Measurements from ENCODE around the gene ATP4A. TPM values are rescaled to one million over a fixed set of nuclear protein-coding genes. Genes with fewer than 3 reads are reported as not detected.

The ATP4A gene
- total RNA-seq, 1 experiment from 2014 or later, result not detected

- H3K36me3 Mint-ChIP-seq (ENCODE audit: insufficient read depth, unreplicated experiment), result peaks cover 12% of the 10 kb centered on the region
- peak overlapping the region; percentile 74 for H3K4me3 Mint-ChIP-seq (ENCODE audit: unreplicated experiment)
- intact Hi-C loops (cut with micrococcal nuclease), result loop anchor here (1.0 to 2.0 kb wide), 3 partner anchors 35 to 207 kb away; partner anchors contain the start of gene TMEM147
- ChIA-PET CTCF (interaction anchor here (0.6 to 8.6 kb wide), 21 partner anchors 8 to 165 kb away, joined by 3 to 108 read pairs (median 4); no protein-coding TSS in a partner anchor), POLR2A (interaction anchor here (0.6 to 1.3 kb wide), 11 partner anchors 9 to 321 kb away, joined by 3 to 4 read pairs (median 4); partner anchors contain the start of genes COX6B1, PSENEN and U2AF1L4)
- DNase-seq (ENCODE audit: unreplicated experiment), result peak; percentile 88
- H3K9me3 Mint-ChIP-seq (ENCODE audit: unreplicated experiment), result no peaks in the 10 kb centered on the region
- H3K27me3 Mint-ChIP-seq (ENCODE audit: insufficient read depth, unreplicated experiment), result no peaks in the 10 kb centered on the region
- TSS peak; percentile 69 for BruUV-seq (replicated peaks)
- peak overlapping the region; percentile 75 for H3K27ac Mint-ChIP-seq (ENCODE audit: low read depth, unreplicated experiment)
- TF ChIP-seq, protein P1, sequence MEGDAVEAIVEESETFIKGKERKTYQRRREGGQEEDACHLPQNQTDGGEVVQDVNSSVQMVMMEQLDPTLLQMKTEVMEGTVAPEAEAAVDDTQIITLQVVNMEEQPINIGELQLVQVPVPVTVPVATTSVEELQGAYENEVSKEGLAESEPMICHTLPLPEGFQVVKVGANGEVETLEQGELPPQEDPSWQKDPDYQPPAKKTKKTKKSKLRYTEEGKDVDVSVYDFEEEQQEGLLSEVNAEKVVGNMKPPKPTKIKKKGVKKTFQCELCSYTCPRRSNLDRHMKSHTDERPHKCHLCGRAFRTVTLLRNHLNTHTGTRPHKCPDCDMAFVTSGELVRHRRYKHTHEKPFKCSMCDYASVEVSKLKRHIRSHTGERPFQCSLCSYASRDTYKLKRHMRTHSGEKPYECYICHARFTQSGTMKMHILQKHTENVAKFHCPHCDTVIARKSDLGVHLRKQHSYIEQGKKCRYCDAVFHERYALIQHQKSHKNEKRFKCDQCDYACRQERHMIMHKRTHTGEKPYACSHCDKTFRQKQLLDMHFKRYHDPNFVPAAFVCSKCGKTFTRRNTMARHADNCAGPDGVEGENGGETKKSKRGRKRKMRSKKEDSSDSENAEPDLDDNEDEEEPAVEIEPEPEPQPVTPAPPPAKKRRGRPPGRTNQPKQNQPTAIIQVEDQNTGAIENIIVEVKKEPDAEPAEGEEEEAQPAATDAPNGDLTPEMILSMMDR (IDR thresholded peaks at IDR 0.05; ENCODE audit: unreplicated experiment), result peak; percentile 93
- peaks cover 15% of the 10 kb centered on the region for H3K4me1 Mint-ChIP-seq (ENCODE audit: insufficient read depth, unreplicated experiment)
These were observed 53.4 kb downstream of the ATP4A start for GRCh38 chr19:35509861-35510625.

DNA sequence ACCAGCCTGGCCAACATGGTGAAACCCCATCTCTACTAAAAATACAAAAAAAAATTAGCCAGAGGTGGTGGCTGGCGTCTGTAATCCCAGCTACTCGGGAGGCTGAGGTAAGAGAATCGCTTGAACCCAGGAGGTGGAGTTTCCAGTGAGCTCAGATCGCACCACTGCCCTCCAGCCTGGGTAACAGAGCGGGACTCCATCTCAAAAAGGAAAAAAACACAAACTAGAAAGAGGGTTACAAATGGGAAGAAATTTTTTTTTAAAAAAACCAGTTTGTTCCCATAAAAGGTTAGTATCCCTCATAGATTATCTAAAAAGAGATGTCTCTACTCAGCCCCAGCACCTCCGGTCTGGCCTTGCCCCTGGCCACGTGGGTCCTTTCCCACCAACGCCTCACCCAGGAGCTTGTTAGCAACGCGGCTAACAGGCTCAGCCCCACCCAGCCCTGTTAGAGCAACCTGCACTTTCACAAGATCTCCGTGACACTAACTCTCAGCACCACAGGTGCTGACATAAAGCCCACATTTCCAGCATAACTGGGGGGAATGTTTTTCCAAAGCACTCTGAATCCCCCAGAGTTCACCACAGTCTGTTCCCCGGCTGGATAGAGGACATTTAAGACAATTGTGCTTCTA lies 54.3 kb downstream of the ATP4A start:
- intact Hi-C loops (cut with micrococcal nuclease), result loop anchor here (1.0 kb wide), 1 partner anchor 36 kb away; the partner anchor contains the start of gene TMEM147
- TF ChIP-seq, protein P1 (IDR thresholded peaks at IDR 0.05; ENCODE audit: unreplicated experiment), result no peak
- H3K27ac Mint-ChIP-seq (ENCODE audit: low read depth, unreplicated experiment), result peak overlapping the region; percentile 75
- BruUV-seq (replicated peaks), result no TSS peak
- H3K9me3 Mint-ChIP-seq (ENCODE audit: unreplicated experiment), result no peaks in the 10 kb centered on the region
- peak overlapping the region; percentile 74 for H3K4me3 Mint-ChIP-seq (ENCODE audit: unreplicated experiment)
- peak; percentile 79 for DNase-seq (ENCODE audit: unreplicated experiment)
- peaks cover 18% of the 10 kb centered on the region for H3K36me3 Mint-ChIP-seq (ENCODE audit: insufficient read depth, unreplicated experiment)
- ChIA-PET POLR2A (interaction anchor here (0.6 to 1.3 kb wide), 12 partner anchors 11 to 1141 kb away, joined by 3 to 5 read pairs (median 4); partner anchors contain the start of genes COX6B1, PSENEN and U2AF1L4), CTCF (interaction anchor here (0.5 to 8.6 kb wide), 9 partner anchors 11 to 166 kb away, joined by 3 to 108 read pairs (median 4); no protein-coding TSS in a partner anchor)
- no peaks in the 10 kb centered on the region for H3K27me3 Mint-ChIP-seq (ENCODE audit: insufficient read depth, unreplicated experiment)
- H3K4me1 Mint-ChIP-seq (ENCODE audit: insufficient read depth, unreplicated experiment), result peaks cover 15% of the 10 kb centered on the region

GRCh38 chr19:35508129-35508528 lies 55.3 kb downstream of the ATP4A start:
- H3K4me1 Mint-ChIP-seq (ENCODE audit: insufficient read depth, unreplicated experiment), result peaks cover 5% of the 10 kb centered on the region
- intact Hi-C loops (cut with micrococcal nuclease), result no loop called here
- BruUV-seq (replicated peaks), result no TSS peak
- CTCF ChIA-PET, result interaction anchor here (0.6 to 8.6 kb wide), 7 partner anchors 13 to 393 kb away, joined by 3 to 108 read pairs (median 4); no protein-coding TSS in a partner anchor
- POLR2A ChIA-PET, result interaction anchor here (1.3 kb wide), 1 partner anchor 13 kb away, joined by 4 read pairs; no protein-coding TSS in a partner anchor
- DNase-seq (ENCODE audit: unreplicated experiment), result no peak
- no peak overlapping the region for H3K4me3 Mint-ChIP-seq (ENCODE audit: unreplicated experiment)
- peaks cover 19% of the 10 kb centered on the region for H3K36me3 Mint-ChIP-seq (ENCODE audit: insufficient read depth, unreplicated experiment)
- no peaks in the 10 kb centered on the region for H3K9me3 Mint-ChIP-seq (ENCODE audit: unreplicated experiment)
- H3K27me3 Mint-ChIP-seq (ENCODE audit: insufficient read depth, unreplicated experiment), result no peaks in the 10 kb centered on the region
- H3K27ac Mint-ChIP-seq (ENCODE audit: low read depth, unreplicated experiment), result no peak overlapping the region
- TF ChIP-seq, protein P1 (IDR thresholded peaks at IDR 0.05; ENCODE audit: unreplicated experiment), result no peak

GRCh38 chr19:35507561-35507960 lies 55.9 kb downstream of the ATP4A start:
- Mint-ChIP-seq H3K36me3 (ENCODE audit: insufficient read depth, unreplicated experiment) (peaks cover 19% of the 10 kb centered on the region), H3K4me1 (ENCODE audit: insufficient read depth, unreplicated experiment) (peaks cover 5% of the 10 kb centered on the region), H3K9me3 (ENCODE audit: unreplicated experiment) (no peaks in the 10 kb centered on the region), H3K27me3 (ENCODE audit: insufficient read depth, unreplicated experiment) (no peaks in the 10 kb centered on the region), H3K4me3 (ENCODE audit: unreplicated experiment) (no peak overlapping the region), H3K27ac (ENCODE audit: low read depth, unreplicated experiment) (no peak overlapping the region)
- no TSS peak for BruUV-seq (replicated peaks)
- POLR2A ChIA-PET, result no interaction called here
- intact Hi-C loops (cut with micrococcal nuclease), result no loop called here
- CTCF ChIA-PET, result interaction anchor here (0.6 to 8.6 kb wide), 4 partner anchors 13 to 392 kb away, joined by 3 to 108 read pairs (median 4); no protein-coding TSS in a partner anchor
- TF ChIP-seq, protein P1 (IDR thresholded peaks at IDR 0.05; ENCODE audit: unreplicated experiment), result no peak
- DNase-seq (ENCODE audit: unreplicated experiment), result no peak
